ENCODE measurements around the gene SLC25A25. TPM values are rescaled to one million over a fixed set of nuclear protein-coding genes. Genes with fewer than 3 reads are reported as not detected.

SLC25A25 gene
- total and polyA plus RNA-seq, 2 of the 8 experiments (the other 6 are each of a cell fraction or from before 2014, with no cell fraction given): 6.5 to 18.5 TPM

GRCh38 chr9:128084746-128085145 is 16.7 kb downstream of the SLC25A25 start (continued):
- TF ChIP-seq CHD7 (IDR thresholded peaks at IDR 0.05; ENCODE audit: insufficient replicate concordance, low read length) (no peak), CEBPB (IDR thresholded peaks at IDR 0.05; ENCODE audit: low read depth, low read length) (no peak), POU5F1 (IDR thresholded peaks at IDR 0.05; ENCODE audit: low read depth, low read length) (no peak), ATF3 (IDR thresholded peaks at IDR 0.05; ENCODE audit: insufficient read depth, low read depth, low read length) (no peak)
